Stomach (tissue), 9 donors: ENCODE measurements around the gene KCNH8. TPM values are rescaled to one million over a fixed set of nuclear protein-coding genes. Genes with fewer than 3 reads are reported as not detected.

Experiments
- DNase-seq, 2 donors: peaks; one replicate each; pipeline versions ENCODE4 v3.0.0 to v3.0.0-alpha.2; 2013 to 2019
- H3K27ac ChIP-seq, 5 donors: fragments of 200-600 bp in 4 of 5; sonication (generic) in 4 of 5; one replicate each; pipeline ENCODE4 v1.5.1; 2013 to 2019; ENCODE audit warnings: mild to moderate bottlenecking in 1 of 5, moderate library complexity in 1 of 5
- H3K27me3 ChIP-seq, 3 donors: fragments of 200-600 bp; sonication (generic); one replicate each; pipeline ENCODE4 v1.5.1; 2017 to 2019; ENCODE audit warnings: mixed run types in 1 of 3
- H3K36me3 ChIP-seq, 4 donors: fragments of 200-600 bp; sonication (generic); 1 replicate in 3 of 4; 2 replicates in 1 of 4; pipeline ENCODE4 v1.5.1; 2016 to 2019
- H3K4me1 ChIP-seq, 4 donors: fragments of 200-600 bp; sonication (generic); one replicate each; pipeline ENCODE4 v1.5.1; 2016 to 2019
- H3K4me3 ChIP-seq, 4 donors: fragments of 200-600 bp; sonication (generic) in 3 of 4; one replicate each; pipeline ENCODE4 v1.5.1; 2016 to 2019; ENCODE audit warnings: mild to moderate bottlenecking in 1 of 4
- H3K9me3 ChIP-seq, 4 donors: fragments of 200-600 bp; sonication (generic); one replicate each; pipeline ENCODE4 v1.5.1; 2016 to 2019
- EP300 ChIP-seq: sonication (generic); formaldehyde crosslinking; IDR thresholded peaks from one replicate; pipeline ENCODE4 v1.6.1; 2017; ENCODE audit warnings: antibody characterized with exemption
- POLR2A ChIP-seq, 4 donors: fragments of 450-650 bp; IDR thresholded peaks; one replicate each; pipeline ENCODE4 v1.6.1; 2016; ENCODE audit warnings: antibody characterized with exemption in 4 of 4, control low read depth in 2 of 4, mild to moderate bottlenecking in 1 of 4, moderate library complexity in 1 of 4
- POLR2AphosphoS5 ChIP-seq, 3 donors: sonication (generic); formaldehyde crosslinking; IDR thresholded peaks; one replicate each; pipeline ENCODE4 v1.6.1; 2016; ENCODE audit warnings: antibody characterized with exemption in 3 of 3
- WGBS, 5 donors: extraction: QIAGEN DNeasy Blood & Tissue Kit in 3 of 5; methylation state at CpG; one replicate each; pipeline versions ENCODE4 v1.1.5 to v1.1.7; 2013 to 2018; 5-methylcytosine and 5-hydroxymethylcytosine counted together
- intact Hi-C: fragments of 100-400 bp; cut with DNase I; formaldehyde crosslinking; loops from one replicate; pipeline ENCODE4 v1.15.1; 2023; ENCODE audit warnings: low total_unique reads
- polyA plus RNA-seq, 3 donors: library from polyadenylated mRNA; stranded (reverse); fragments of 200-250 nt; gene quantifications; one replicate each; pipeline ENCODE4 v1.2.3, GENCODE V29; 2013
- total RNA-seq, 5 donors: library from RNA; depleted of rRNA; stranded (reverse); fragments of >200 nt; gene quantifications; one replicate each; pipeline versions ENCODE4 v1.1.0 to v1.2.3, GENCODE V29; 2014 to 2016
- TF ChIP-seq, protein P1 (sequence below), 7 experiments: fragments of 450-650 bp in 4 of 7; fragments of 200-600 bp in 3 of 7; sonication (generic) in 3 of 7; IDR thresholded peaks; one replicate each; pipeline ENCODE4 v1.5.1; 2016 to 2019; ENCODE audit warnings: antibody characterized with exemption in 7 of 7, control low read depth in 2 of 7, mild to moderate bottlenecking in 1 of 7
- donor health status: healthy with polysubstance abuse.
- donor health status: Bipolar disorder and iron deficiency.
- donor health status: healthy.

KCNH8 gene
- total and polyA plus RNA-seq, 8 donors, result 0.29 to 5.3 (median 0.89) TPM; not detected in 1

DNA sequence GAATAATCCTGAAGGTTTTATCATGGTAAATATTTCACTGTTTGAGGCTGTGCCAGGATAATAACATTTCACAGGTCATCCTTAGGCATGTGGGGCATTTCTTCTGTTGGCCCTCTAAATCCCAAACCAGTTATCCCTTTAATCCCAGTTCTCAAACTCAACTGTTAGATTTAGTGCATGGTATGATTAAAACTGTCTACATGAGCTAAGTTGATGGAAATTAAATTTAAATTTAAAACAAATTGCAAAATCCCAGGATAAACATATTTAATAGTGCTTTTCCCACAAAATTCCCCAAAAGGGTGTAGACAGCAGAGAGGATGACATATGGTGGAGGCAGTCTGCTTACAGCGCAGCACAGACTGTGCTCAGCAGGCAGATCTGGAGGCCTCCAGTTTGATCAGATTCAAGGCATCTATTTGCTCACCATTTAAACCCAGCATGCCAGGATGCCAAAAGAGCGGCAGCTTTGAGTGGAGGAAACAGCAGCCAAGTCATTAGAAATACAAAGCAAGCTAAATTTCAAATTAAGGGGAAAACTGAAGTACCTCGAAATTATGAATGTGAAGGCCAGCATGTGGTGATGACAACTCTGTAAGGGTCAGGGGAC is 325.8 kb downstream of the KCNH8 start:
- Histone ChIP-seq H3K9me3 (no peaks in the 10 kb centered on the region), H3K4me3 (no peak overlapping the region), H3K27me3 (no peaks in the 10 kb centered on the region), H3K27ac (no peak overlapping the region), H3K36me3 (no peaks in the 10 kb centered on the region), H3K4me1 (no peaks in the 10 kb centered on the region)
- TF ChIP-seq POLR2AphosphoS5 (IDR thresholded peaks at IDR 0.05) (no peak), POLR2A (IDR thresholded peaks at IDR 0.05) (no peak), EP300 (no peak)
- TF ChIP-seq, protein P1, sequence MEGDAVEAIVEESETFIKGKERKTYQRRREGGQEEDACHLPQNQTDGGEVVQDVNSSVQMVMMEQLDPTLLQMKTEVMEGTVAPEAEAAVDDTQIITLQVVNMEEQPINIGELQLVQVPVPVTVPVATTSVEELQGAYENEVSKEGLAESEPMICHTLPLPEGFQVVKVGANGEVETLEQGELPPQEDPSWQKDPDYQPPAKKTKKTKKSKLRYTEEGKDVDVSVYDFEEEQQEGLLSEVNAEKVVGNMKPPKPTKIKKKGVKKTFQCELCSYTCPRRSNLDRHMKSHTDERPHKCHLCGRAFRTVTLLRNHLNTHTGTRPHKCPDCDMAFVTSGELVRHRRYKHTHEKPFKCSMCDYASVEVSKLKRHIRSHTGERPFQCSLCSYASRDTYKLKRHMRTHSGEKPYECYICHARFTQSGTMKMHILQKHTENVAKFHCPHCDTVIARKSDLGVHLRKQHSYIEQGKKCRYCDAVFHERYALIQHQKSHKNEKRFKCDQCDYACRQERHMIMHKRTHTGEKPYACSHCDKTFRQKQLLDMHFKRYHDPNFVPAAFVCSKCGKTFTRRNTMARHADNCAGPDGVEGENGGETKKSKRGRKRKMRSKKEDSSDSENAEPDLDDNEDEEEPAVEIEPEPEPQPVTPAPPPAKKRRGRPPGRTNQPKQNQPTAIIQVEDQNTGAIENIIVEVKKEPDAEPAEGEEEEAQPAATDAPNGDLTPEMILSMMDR (IDR thresholded peaks at IDR 0.05), result no peak
- intact Hi-C loops, result no loop called here
- no peak for DNase-seq
- WGBS, 5 donors, result 67 to 79% (median 74%) methylated on average over 3 of the region's 3 CpGs

DNA sequence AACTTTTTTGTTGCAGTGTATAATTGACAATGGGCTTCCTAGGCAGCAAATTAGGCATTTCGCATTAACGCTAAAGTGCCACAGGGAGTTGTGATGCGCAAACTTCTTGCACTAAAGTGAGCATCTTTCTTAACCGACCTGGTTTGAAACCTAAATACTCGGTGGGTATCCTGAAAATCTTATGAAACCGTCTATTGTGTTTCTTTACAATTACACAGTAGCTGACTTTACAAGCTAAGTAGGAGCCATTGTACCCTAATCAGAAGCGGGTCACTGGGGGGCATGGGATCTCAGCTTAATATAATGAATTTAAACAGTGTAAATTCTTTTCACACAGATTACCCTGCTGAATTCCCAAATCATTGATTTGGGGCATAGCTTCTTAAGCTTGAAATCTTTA is 328.0 kb downstream of the KCNH8 start:
- TF ChIP-seq POLR2A (IDR thresholded peaks at IDR 0.05), result no peak
- 75 to 82% (median 81%) methylated on average over 7 of the region's 7 CpGs for WGBS, 5 donors
- no peak for DNase-seq
- Histone ChIP-seq H3K4me1 (no peaks in the 10 kb centered on the region), H3K4me3 (no peak overlapping the region), H3K36me3 (no peaks in the 10 kb centered on the region), H3K27ac (no peak overlapping the region), H3K9me3 (no peaks in the 10 kb centered on the region), H3K27me3 (no peaks in the 10 kb centered on the region)
- intact Hi-C loops, result no loop called here

DNA sequence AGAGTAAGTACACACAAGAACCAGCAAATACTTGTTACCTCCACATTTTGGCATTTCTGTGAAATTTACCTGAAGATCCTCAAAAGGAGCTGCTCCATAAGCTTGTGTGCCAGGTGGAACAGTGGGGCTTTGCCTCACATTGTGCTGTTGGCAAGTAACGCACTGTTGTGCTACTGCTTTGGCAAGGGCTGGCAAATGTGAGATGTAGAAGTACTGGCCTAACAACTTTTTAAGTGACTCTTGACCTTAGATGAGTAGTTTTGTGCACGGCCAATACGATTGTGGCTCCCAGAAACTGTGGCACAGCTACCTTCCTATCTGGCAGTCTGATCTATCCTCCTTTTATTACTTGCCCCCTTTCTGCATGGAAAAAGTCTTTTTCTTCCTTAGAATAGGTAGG is 337.0 kb downstream of the KCNH8 start:
- intact Hi-C loops, result no loop called here
- TF ChIP-seq, protein P1 (IDR thresholded peaks at IDR 0.05), result no peak
- TF ChIP-seq POLR2A (IDR thresholded peaks at IDR 0.05) (no peak), POLR2AphosphoS5 (IDR thresholded peaks at IDR 0.05) (no peak), EP300 (no peak)
- no peaks in the 10 kb centered on the region for H3K9me3 ChIP-seq
- H3K27me3 ChIP-seq, result no peaks in the 10 kb centered on the region
- no peak overlapping the region for H3K27ac ChIP-seq
- DNase-seq, result no peak
- no peaks in the 10 kb centered on the region for H3K36me3 ChIP-seq
- no peaks in the 10 kb centered on the region for H3K4me1 ChIP-seq
- H3K4me3 ChIP-seq, result no peak overlapping the region
- 78 to 95% (median 90%) methylated on average over 3 of the region's 3 CpGs for WGBS, 5 donors

DNA sequence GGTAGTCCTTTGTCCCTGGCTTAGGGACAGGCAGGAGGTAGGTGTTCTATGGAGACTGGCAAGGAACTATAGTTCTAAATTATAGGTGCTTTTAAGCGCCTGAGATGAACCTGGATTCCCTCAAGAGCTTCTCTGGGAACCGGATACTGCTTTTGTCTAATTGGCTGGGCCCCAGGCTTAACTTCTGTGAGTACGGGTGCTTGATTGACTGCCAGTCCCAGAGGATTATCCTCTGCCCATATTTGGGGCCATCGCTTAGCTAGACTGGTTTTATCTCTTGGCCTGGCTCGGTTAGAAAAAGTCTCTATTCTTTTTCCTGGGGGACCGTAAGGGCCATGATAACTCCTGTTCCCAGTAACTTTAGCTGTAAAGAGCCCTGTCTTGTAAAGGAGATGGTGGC is 339.1 kb downstream of the KCNH8 start:
- Histone ChIP-seq H3K9me3 (no peaks in the 10 kb centered on the region), H3K27ac (no peak overlapping the region), H3K4me3 (no peak overlapping the region), H3K4me1 (no peaks in the 10 kb centered on the region), H3K36me3 (no peaks in the 10 kb centered on the region), H3K27me3 (no peaks in the 10 kb centered on the region)
- 73 to 87% (median 81%) methylated on average over 6 of the region's 6 CpGs for WGBS, 5 donors
- DNase-seq, result no peak
- TF ChIP-seq EP300, result no peak
- TF ChIP-seq POLR2A (IDR thresholded peaks at IDR 0.05), result no peak
- TF ChIP-seq, protein P1 (IDR thresholded peaks at IDR 0.05), result no peak
- no peak for TF ChIP-seq POLR2AphosphoS5 (IDR thresholded peaks at IDR 0.05)
- intact Hi-C loops, result no loop called here

DNA sequence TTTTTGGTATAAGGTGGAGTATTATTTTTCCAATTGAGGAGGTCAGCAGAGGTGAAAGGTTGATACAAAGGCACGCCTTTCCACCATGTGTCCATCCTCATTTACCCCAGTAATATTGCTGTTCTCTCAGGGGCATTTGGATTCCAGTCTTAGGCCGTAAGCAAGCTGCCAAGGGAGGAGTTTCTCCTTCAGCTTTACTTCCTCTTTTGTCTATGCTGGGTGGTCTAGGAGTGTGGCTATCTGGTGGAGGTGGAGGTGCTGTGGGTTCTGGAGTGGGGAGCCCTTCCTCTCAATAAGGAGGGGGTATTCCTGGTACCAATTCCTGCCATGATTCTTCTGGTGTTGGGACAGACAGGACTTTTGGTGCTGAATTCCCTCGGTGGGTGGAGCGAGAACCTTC is 340.6 kb downstream of the KCNH8 start:
- no peaks in the 10 kb centered on the region for H3K4me1 ChIP-seq
- no peak overlapping the region for H3K4me3 ChIP-seq
- H3K27ac ChIP-seq, result no peak overlapping the region
- no peaks in the 10 kb centered on the region for H3K9me3 ChIP-seq
- TF ChIP-seq POLR2A (IDR thresholded peaks at IDR 0.05) (no peak), POLR2AphosphoS5 (IDR thresholded peaks at IDR 0.05) (no peak), EP300 (no peak)
- TF ChIP-seq, protein P1 (IDR thresholded peaks at IDR 0.05), result no peak
- WGBS, 5 donors, result 86 to 90% (median 88%) methylated on average over 4 of the region's 4 CpGs
- no peak for DNase-seq
- H3K27me3 ChIP-seq, result no peaks in the 10 kb centered on the region
- intact Hi-C loops, result no loop called here
- H3K36me3 ChIP-seq, result no peaks in the 10 kb centered on the region
